Activated naive CD8-positive, alpha-beta T cell treated with anti-CD3 and anti-CD28 coated beads, Interleukin-2, amount 50 U/mL, for 16 hours (primary cell): ENCODE results near the gene TRAF2.
A peak's percentile ranks its signal among the peaks of the same experiment; 100 is the strongest.

Experiments
- DNase-seq: peaks from one replicate; pipeline ENCODE4 v3.0.0-alpha.2; 2020; ENCODE audit warnings: low read depth, low spot score

Gene TRAF2

GRCh38 chr9:136936645-136937170 is 50.4 kb downstream of the TRAF2 start:
- no peak for DNase-seq

- DNase-seq = no peak
Measured at GRCh38 chr9:136937186-136938001, 51.1 kb downstream of the TRAF2 start.

- no peak for DNase-seq
Measured at GRCh38 chr9:136939431-136939995, 53.2 kb downstream of the TRAF2 start.

GRCh38 chr9:136939996-136940525 is 53.7 kb downstream of the TRAF2 start:
- no peak for DNase-seq

- no peak for DNase-seq
Measured at GRCh38 chr9:136940526-136941230, 54.4 kb downstream of the TRAF2 start.

- DNase-seq = no peak
Measured at GRCh38 chr9:136941231-136942111, 55.2 kb downstream of the TRAF2 start.

- no peak for DNase-seq
Measured at GRCh38 chr9:136942112-136942880, 56.0 kb downstream of the TRAF2 start.

- no peak for DNase-seq
Measured at GRCh38 chr9:136942881-136943230, 56.5 kb downstream of the TRAF2 start.

GRCh38 chr9:136943291-136944211 is 57.2 kb downstream of the TRAF2 start:
- DNase-seq = no peak

- DNase-seq = no peak
Measured at GRCh38 chr9:136944212-136944518, 57.8 kb downstream of the TRAF2 start.

- DNase-seq = peak; percentile 82
Measured at GRCh38 chr9:136944519-136945332, 58.4 kb downstream of the TRAF2 start, which contains the start of the genes C8G and FBXW5. TSS of gene C8G (plus strand) at chr9:136945243. CDS start at chr9:136945321, 78 bp downstream. TSS of gene FBXW5 (minus strand) at chr9:136944738. CDS start at chr9:136944083, 655 bp downstream.

GRCh38 chr9:136945333-136946227 is 59.3 kb downstream of the TRAF2 start:
- DNase-seq = no peak

GRCh38 chr9:136946228-136947027 is 60.1 kb downstream of the TRAF2 start:
- no peak for DNase-seq

- DNase-seq = no peak
Measured at GRCh38 chr9:136947028-136947891, 60.9 kb downstream of the TRAF2 start.

- no peak for DNase-seq
Measured at GRCh38 chr9:136947955-136948510, 61.7 kb downstream of the TRAF2 start.
